Naive thymus-derived CD4-positive, alpha-beta T cell (primary cell): ENCODE results near the gene FBXO28. TPM values are rescaled to one million over a fixed set of nuclear protein-coding genes. Genes with fewer than 3 reads are reported as not detected.

Experiments used
- ATAC-seq: fragments of 150-1000 bp; cut with Tn5 transposase; 2 replicates; pipeline ENCODE4 v1.10.0; 2021; ENCODE audit warnings: mild to moderate bottlenecking, moderate library complexity
- CTCF ChIA-PET: fragments of 350-600 bp; sonication (Branson Sonifier 250); formaldehyde crosslinking; loops from one replicate; lab custom pipeline; 2021; ENCODE audit warnings: antibody characterized with exemption; lab: Charles Lee
- POLR2A ChIA-PET: fragments of 350-600 bp; sonication (Branson Sonifier 250); formaldehyde crosslinking; loops from one replicate; lab custom pipeline; 2021; ENCODE audit warnings: antibody characterized with exemption, inconsistent platforms; lab: Charles Lee
- DNase-seq, 9 donors: peaks; one replicate each; pipeline versions ENCODE4 v3.0.0 to v3.0.0-alpha.2; 2020 to 2022; ENCODE audit warnings: mixed read lengths in 1 of 9
- H3K27ac ChIP-seq: one replicate; pipeline ENCODE4 v1.7.0; 2013; ENCODE audit warnings: mild to moderate bottlenecking, low read depth, low read length, moderate library complexity
- H3K27me3 ChIP-seq, 2 donors: one replicate each; pipeline ENCODE4 v1.7.0; 2013; ENCODE audit warnings: low read length in 2 of 2, mild to moderate bottlenecking in 2 of 2, moderate library complexity in 2 of 2; ENCODE audit not compliant: control insufficient read depth in 2 of 2, insufficient read depth in 2 of 2
- H3K36me3 ChIP-seq, 3 experiments: 1 replicate in 2 of 3; 2 replicates in 1 of 3; pipeline ENCODE4 v1.7.0; 2013; ENCODE audit warnings: low read length in 3 of 3, mild to moderate bottlenecking in 3 of 3, moderate library complexity in 1 of 3; ENCODE audit not compliant: insufficient read depth in 3 of 3, control insufficient read depth in 2 of 3
- H3K4me1 ChIP-seq, 2 donors: one replicate each; pipeline ENCODE4 v1.7.0; 2013; ENCODE audit warnings: low read length in 2 of 2, mild to moderate bottlenecking in 2 of 2, moderate library complexity in 1 of 2; ENCODE audit not compliant: control insufficient read depth in 2 of 2, insufficient read depth in 2 of 2
- H3K4me3 ChIP-seq: 2 replicates; pipeline ENCODE4 v1.7.0; 2013; ENCODE audit warnings: mild to moderate bottlenecking, low read length
- H3K9me3 ChIP-seq, 3 experiments: 1 replicate in 2 of 3; 2 replicates in 1 of 3; pipeline ENCODE4 v1.7.0; 2013; ENCODE audit warnings: low read length in 3 of 3; ENCODE audit not compliant: control insufficient read depth in 2 of 3
- H3K27ac Mint-ChIP-seq, 9 donors: one replicate each; pipeline ENCODE4 v1.8.0; 2020 to 2022; ENCODE audit warnings: mixed read lengths in 9 of 9, mild to moderate bottlenecking in 8 of 9, moderate library complexity in 5 of 9, inconsistent platforms in 2 of 9
- H3K27me3 Mint-ChIP-seq, 5 donors: one replicate each; pipeline ENCODE4 v1.8.0; 2021 to 2022; ENCODE audit warnings: mixed read lengths in 5 of 5, mild to moderate bottlenecking in 1 of 5
- H3K36me3 Mint-ChIP-seq, 5 donors: one replicate each; pipeline ENCODE4 v1.8.0; 2020 to 2022; ENCODE audit warnings: mixed read lengths in 5 of 5, mild to moderate bottlenecking in 3 of 5, inconsistent platforms in 1 of 5
- H3K4me1 Mint-ChIP-seq, 7 donors: one replicate each; pipeline ENCODE4 v1.8.0; 2020 to 2022; ENCODE audit warnings: mixed read lengths in 7 of 7, mild to moderate bottlenecking in 3 of 7, inconsistent platforms in 1 of 7
- H3K4me3 Mint-ChIP-seq, 10 donors: one replicate each; pipeline ENCODE4 v1.8.0; 2020 to 2022; ENCODE audit warnings: mild to moderate bottlenecking in 10 of 10, mixed read lengths in 10 of 10, moderate library complexity in 6 of 10, inconsistent platforms in 2 of 10
- H3K9me3 Mint-ChIP-seq, 11 donors: one replicate each; pipeline ENCODE4 v1.8.0; 2020 to 2022; ENCODE audit warnings: mixed read lengths in 11 of 11, mild to moderate bottlenecking in 4 of 11, inconsistent platforms in 1 of 11, moderate library complexity in 1 of 11
- intact Hi-C, 2 donors: fragments of 100-400 bp; cut with micrococcal nuclease; formaldehyde crosslinking; loops; one replicate each; pipeline ENCODE4 v1.15.1; 2023
- polyA plus RNA-seq, 2 donors: library from polyadenylated mRNA; unstranded; fragments of 300-500 nt; fragmentation: Illumina TruSeq; gene quantifications; one replicate each; pipeline ENCODE4 v1.2.3, GENCODE V29; 2021
- total RNA-seq, 6 experiments: library from RNA in 5 of 6; stranded (reverse) in 5 of 6; gene quantifications; 1 replicate in 5 of 6; 2 replicates in 1 of 6; pipeline ENCODE4 v1.2.3 and lab custom pipeline; 2021 to 2026

The FBXO28 gene
- total and polyA plus RNA-seq, 7 experiments from 2014 or later, result 15.1 to 37.8 (median 26.2) TPM

DNA sequence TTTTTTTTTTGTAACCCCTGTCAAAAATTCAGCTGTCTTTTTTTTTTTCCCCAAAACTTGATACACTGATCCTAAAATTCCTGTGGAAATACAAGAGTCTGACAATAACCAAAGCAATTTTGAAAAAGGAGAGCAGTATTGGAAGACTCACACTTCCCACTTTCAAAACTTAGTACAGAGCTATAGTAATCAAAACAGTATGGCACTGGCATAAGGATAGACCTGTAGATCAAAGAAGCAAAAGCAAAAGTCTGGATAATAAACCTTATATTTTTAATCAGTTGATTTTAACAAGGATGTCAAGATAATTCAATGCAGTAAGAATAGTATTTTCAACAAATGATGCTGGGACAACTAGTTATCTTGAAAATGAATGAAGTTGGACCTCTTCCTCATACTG lies 17.3 kb downstream of the FBXO28 start:
- Histone ChIP-seq H3K27ac (no peak overlapping the region), H3K36me3 (peaks cover 0 to 34% (median 18%) of the 10 kb centered on the region in 3 experiments), H3K4me3 (no peak overlapping the region), H3K27me3 (no peaks in the 10 kb centered on the region), H3K9me3 (no peaks in the 10 kb centered on the region), H3K4me1 (no peaks in the 10 kb centered on the region)
- no peaks in the 10 kb centered on the region for H3K27me3 Mint-ChIP-seq
- peaks cover 2 to 8% (median 6%) of the 10 kb centered on the region in 7 donors for H3K4me1 Mint-ChIP-seq
- no peak overlapping the region for H3K4me3 Mint-ChIP-seq
- ATAC-seq (no peak), DNase-seq (no peak)
- ChIA-PET POLR2A (no interaction called here), CTCF (no interaction called here)
- H3K36me3 Mint-ChIP-seq, result peaks cover 0 to 33% (median 22%) of the 10 kb centered on the region in 5 donors
- intact Hi-C loops, result no loop called here
- no peaks in the 10 kb centered on the region for H3K9me3 Mint-ChIP-seq
- H3K27ac Mint-ChIP-seq, result no peak overlapping the region

DNA sequence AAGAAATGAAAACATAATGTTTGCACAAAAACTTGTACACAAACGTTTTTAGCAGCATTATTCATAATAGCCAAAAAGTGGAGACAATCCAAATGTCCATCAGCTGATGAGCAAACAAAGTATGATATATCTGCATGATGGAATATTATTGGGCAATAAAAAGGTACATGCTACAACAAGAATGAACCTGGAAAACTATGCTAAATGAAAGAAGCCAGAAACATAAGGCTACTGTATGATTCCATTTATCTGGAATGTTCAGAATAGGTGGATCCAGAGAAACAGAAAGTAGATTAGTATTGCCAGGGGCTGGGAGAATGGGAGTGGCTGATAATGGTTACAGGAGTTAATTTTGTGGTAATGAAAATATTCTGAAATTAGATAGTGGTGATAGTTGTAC lies 19.0 kb downstream of the FBXO28 start:
- Mint-ChIP-seq H3K4me1 (peaks cover 0 to 2% (median 0%) of the 10 kb centered on the region in 7 donors), H3K4me3 (no peak overlapping the region), H3K27me3 (no peaks in the 10 kb centered on the region), H3K9me3 (no peaks in the 10 kb centered on the region), H3K27ac (no peak overlapping the region), H3K36me3 (peaks cover 4 to 33% (median 22%) of the 10 kb centered on the region in 5 donors)
- ATAC-seq, result no peak
- POLR2A ChIA-PET, result no interaction called here
- Histone ChIP-seq H3K27me3 (no peaks in the 10 kb centered on the region), H3K27ac (no peak overlapping the region), H3K9me3 (no peaks in the 10 kb centered on the region), H3K4me3 (no peak overlapping the region), H3K4me1 (no peaks in the 10 kb centered on the region), H3K36me3 (peaks cover 0 to 37% (median 18%) of the 10 kb centered on the region in 3 experiments)
- CTCF ChIA-PET, result no interaction called here
- DNase-seq, result no peak
- intact Hi-C loops, result no loop called here

DNA sequence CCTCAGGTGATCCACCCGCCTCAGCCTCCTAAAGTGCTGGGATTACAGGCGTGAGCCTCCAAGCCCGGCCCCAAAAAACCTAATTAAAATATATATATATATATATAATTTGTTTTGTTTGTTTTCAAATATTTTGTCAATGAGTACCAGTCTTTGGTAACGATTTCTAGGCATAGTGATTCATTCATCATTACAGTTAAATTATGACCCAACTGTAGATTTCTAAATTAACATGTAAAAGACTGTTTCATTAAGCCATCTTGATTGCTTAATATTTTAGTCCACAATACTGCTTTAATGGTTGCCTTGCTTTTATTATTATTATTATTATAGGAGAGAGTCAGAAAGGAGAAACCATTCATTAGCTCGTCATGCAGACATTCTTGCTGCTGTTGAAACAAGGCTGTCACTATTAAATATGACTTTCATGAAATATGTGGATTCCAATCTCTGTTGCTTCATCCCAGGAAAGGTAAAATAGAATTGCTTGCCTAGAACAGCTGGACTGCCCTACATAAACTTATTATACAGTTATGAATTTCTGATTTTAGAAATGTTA lies 19.9 kb downstream of the FBXO28 start:
- Mint-ChIP-seq H3K27ac (no peak overlapping the region), H3K36me3 (peaks cover 4 to 35% (median 22%) of the 10 kb centered on the region in 5 donors), H3K4me3 (no peak overlapping the region), H3K9me3 (no peaks in the 10 kb centered on the region), H3K27me3 (no peaks in the 10 kb centered on the region), H3K4me1 (peaks cover 0 to 2% (median 0%) of the 10 kb centered on the region in 7 donors)
- H3K9me3 ChIP-seq, result no peaks in the 10 kb centered on the region
- no peak for ATAC-seq
- H3K27ac ChIP-seq, result no peak overlapping the region
- ChIA-PET POLR2A (no interaction called here), CTCF (no interaction called here)
- peaks cover 0 to 41% (median 18%) of the 10 kb centered on the region in 3 experiments for H3K36me3 ChIP-seq
- no peak for DNase-seq
- no peaks in the 10 kb centered on the region for H3K4me1 ChIP-seq
- H3K4me3 ChIP-seq, result no peak overlapping the region
- no peaks in the 10 kb centered on the region for H3K27me3 ChIP-seq
- intact Hi-C loops, result no loop called here

DNA sequence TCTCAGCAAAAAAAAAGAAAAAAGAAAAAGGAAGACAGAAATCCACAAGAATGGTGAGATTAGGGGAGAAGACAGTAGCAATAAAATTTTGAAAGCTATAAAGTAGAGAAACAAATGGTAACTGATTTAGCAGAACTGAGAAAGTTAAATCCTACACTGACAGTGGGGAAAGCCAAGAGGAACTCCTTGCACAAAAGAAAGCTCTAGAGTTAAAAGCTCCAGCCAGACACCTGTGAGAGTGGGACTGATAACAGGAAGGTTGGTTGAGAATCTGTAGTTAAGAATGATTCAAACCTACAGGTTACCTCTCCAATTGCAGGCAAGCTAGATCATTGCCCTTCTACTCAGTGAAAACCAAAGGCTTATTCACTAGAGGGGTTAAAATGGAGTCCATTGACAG lies 23.6 kb downstream of the FBXO28 start:
- CTCF ChIA-PET, result interaction anchor here (0.6 to 1.1 kb wide), 2 partner anchors 18 to 262 kb away, joined by 4 to 5 read pairs; no protein-coding TSS in a partner anchor
- intact Hi-C loops, result no loop called here
- DNase-seq, result no peak
- Histone ChIP-seq H3K4me1 (no peaks in the 10 kb centered on the region), H3K36me3 (peaks cover 0 to 35% (median 0%) of the 10 kb centered on the region in 3 experiments), H3K4me3 (no peak overlapping the region), H3K27me3 (no peaks in the 10 kb centered on the region), H3K27ac (no peak overlapping the region), H3K9me3 (no peaks in the 10 kb centered on the region)
- Mint-ChIP-seq H3K9me3 (no peaks in the 10 kb centered on the region), H3K27ac (peak overlapping the region in 1 of 9 donors; percentile 47), H3K4me1 (no peaks in the 10 kb centered on the region), H3K27me3 (no peaks in the 10 kb centered on the region), H3K4me3 (no peak overlapping the region), H3K36me3 (peaks cover 0 to 17% (median 4%) of the 10 kb centered on the region in 5 donors)
- ATAC-seq, result no peak
- POLR2A ChIA-PET, result interaction anchor here (0.7 kb wide), 1 partner anchor 45 kb away, joined by 3 read pairs; no protein-coding TSS in a partner anchor

DNA sequence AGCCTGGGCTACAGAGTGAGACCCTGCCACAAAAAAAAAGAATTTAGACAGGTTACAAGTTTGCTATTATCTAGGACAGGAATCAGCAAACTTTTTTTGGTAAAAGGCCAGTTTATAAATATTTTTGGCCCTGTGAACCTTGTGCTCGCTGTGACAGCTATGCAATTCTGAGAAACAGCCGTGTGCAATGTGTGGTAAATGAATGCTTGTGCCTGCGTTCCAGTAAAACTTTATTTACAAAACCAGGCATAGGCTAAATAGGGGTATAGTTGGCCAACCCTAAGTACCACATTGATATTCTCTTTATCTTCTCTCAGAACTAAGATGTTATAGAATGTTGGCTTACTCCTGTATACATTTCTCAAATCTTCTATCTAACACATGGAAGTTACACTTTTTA lies 24.3 kb downstream of the FBXO28 start:
- Histone ChIP-seq H3K9me3 (no peaks in the 10 kb centered on the region), H3K4me3 (no peak overlapping the region), H3K4me1 (no peaks in the 10 kb centered on the region), H3K36me3 (peaks cover 0 to 32% (median 0%) of the 10 kb centered on the region in 3 experiments), H3K27me3 (no peaks in the 10 kb centered on the region), H3K27ac (no peak overlapping the region)
- no peaks in the 10 kb centered on the region for H3K9me3 Mint-ChIP-seq
- DNase-seq, result no peak
- no peaks in the 10 kb centered on the region for H3K27me3 Mint-ChIP-seq
- no peak overlapping the region for H3K27ac Mint-ChIP-seq
- intact Hi-C loops, result no loop called here
- CTCF ChIA-PET, result interaction anchor here (0.8 to 1.1 kb wide), 2 partner anchors 15 to 18 kb away, joined by 3 to 4 read pairs; no protein-coding TSS in a partner anchor
- ATAC-seq, result no peak
- H3K36me3 Mint-ChIP-seq, result peaks cover 0 to 12% (median 4%) of the 10 kb centered on the region in 5 donors
- no peaks in the 10 kb centered on the region for H3K4me1 Mint-ChIP-seq
- H3K4me3 Mint-ChIP-seq, result no peak overlapping the region
- POLR2A ChIA-PET, result no interaction called here

DNA sequence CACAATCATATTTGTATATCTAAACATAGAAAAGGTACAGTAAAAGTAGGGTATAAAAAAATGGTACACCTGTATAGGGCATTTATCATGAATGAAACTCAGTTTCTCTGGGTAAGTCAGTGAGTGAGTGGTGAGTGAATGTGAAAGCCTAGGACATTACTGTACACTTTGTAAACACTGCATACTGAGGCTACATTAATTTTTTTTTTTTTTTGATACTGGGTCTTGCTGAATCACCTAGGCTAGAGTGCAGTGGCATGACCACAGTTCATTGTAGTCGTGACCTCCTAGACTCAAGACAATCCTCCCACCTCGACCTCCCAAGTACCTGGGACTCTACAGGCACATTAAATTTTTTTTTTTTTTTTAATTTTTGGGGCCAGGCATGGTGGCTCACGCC lies 27.8 kb downstream of the FBXO28 start:
- ATAC-seq (no peak), DNase-seq (no peak)
- Mint-ChIP-seq H3K4me3 (no peak overlapping the region), H3K9me3 (no peaks in the 10 kb centered on the region), H3K4me1 (no peaks in the 10 kb centered on the region), H3K27me3 (no peaks in the 10 kb centered on the region), H3K36me3 (peaks cover 0 to 7% (median 4%) of the 10 kb centered on the region in 5 donors), H3K27ac (no peak overlapping the region)
- Histone ChIP-seq H3K27me3 (no peaks in the 10 kb centered on the region), H3K27ac (no peak overlapping the region), H3K9me3 (no peaks in the 10 kb centered on the region), H3K4me1 (no peaks in the 10 kb centered on the region), H3K4me3 (no peak overlapping the region), H3K36me3 (peaks cover 0 to 31% (median 0%) of the 10 kb centered on the region in 3 experiments)
- CTCF ChIA-PET, result no interaction called here
- intact Hi-C loops, result no loop called here
- POLR2A ChIA-PET, result no interaction called here

DNA sequence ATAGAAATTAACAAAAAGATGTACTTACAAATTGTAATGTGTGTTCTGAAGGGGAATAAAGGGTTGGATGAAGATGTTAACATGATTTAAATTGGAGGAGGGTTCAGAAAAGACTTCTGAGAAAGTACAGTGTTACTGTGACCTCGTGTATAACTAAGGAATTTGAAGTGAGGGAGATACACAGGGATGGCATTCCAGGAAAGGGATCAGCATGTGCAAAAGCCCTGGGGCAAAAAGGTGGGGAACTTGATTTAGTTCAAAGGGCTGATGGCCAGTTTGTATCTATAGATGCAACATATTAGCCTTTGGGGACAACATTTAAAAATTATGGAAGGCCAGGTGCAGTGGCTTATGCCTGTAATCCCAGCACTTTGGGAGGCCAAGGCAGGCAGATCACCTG lies 35.8 kb downstream of the FBXO28 start:
- no peaks in the 10 kb centered on the region for H3K27me3 Mint-ChIP-seq
- ATAC-seq (no peak), DNase-seq (no peak)
- Histone ChIP-seq H3K9me3 (no peaks in the 10 kb centered on the region), H3K36me3 (peaks cover 0 to 20% (median 0%) of the 10 kb centered on the region in 3 experiments), H3K27me3 (no peaks in the 10 kb centered on the region), H3K4me1 (peaks cover 0 to 4% of the 10 kb centered on the region in 2 donors), H3K27ac (no peak overlapping the region), H3K4me3 (no peak overlapping the region)
- H3K4me1 Mint-ChIP-seq, result peaks cover 12 to 21% (median 18%) of the 10 kb centered on the region in 7 donors
- CTCF ChIA-PET, result no interaction called here
- no peak overlapping the region for H3K4me3 Mint-ChIP-seq
- intact Hi-C loops, result no loop called here
- POLR2A ChIA-PET, result no interaction called here
- peaks cover 0 to 15% (median 4%) of the 10 kb centered on the region in 5 donors for H3K36me3 Mint-ChIP-seq
- peak overlapping the region in 2 of 9 donors; percentile 1 to 50 for H3K27ac Mint-ChIP-seq
- no peaks in the 10 kb centered on the region for H3K9me3 Mint-ChIP-seq
